ENCODE data around the gene CD8B2. TPM values are rescaled to one million over a fixed set of nuclear protein-coding genes. Genes with fewer than 3 reads are reported as not detected.
"Not testable (repeated sequence)": the region's sequence is repeated elsewhere in the genome, so short reads cannot be mapped to it uniquely, and the experiment has no call there.

Gene CD8B2
- total and polyA plus RNA-seq, 7 donors, result 0.01 TPM; not detected in 6

DNA sequence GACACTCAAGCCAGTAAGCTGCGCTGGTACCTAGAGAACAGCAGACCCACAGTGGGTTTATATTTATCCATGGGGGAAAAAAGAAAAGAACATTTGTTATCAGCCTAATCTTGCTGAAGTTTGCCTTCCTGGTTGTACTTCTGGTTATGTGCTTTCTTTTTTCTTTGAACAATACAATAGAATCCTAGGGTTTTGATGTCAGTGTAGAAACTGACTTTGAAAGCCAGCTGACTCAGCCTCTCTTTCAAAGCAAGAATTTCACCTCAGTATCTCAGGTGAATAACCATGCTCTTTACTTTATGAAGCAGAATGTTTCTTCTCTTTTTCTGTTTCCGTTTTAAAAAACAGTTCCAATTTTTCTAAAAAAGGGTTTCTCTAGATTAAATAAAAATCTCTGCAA, 78.4 kb downstream of the CD8B2 start:
- DNase-seq, result no peak
- H3K27me3 ChIP-seq (ENCODE audit: insufficient read depth in 3 of 3, low read length in 2 of 3), result peaks cover 0 to 2% (median 0%) of the 10 kb centered on the region in 3 donors
- ATAC-seq, result no peak
- no peak overlapping the region for H3K27ac ChIP-seq
- no peaks in the 10 kb centered on the region for H3K36me3 ChIP-seq (ENCODE audit: insufficient read depth in 1 of 2, low read depth in 1 of 2)
- 84 to 87% (median 86%) methylated on average over 2 of the region's 2 CpGs for WGBS, 3 donors
- no peak overlapping the region for H3K4me3 ChIP-seq
- TF ChIP-seq, protein P1, sequence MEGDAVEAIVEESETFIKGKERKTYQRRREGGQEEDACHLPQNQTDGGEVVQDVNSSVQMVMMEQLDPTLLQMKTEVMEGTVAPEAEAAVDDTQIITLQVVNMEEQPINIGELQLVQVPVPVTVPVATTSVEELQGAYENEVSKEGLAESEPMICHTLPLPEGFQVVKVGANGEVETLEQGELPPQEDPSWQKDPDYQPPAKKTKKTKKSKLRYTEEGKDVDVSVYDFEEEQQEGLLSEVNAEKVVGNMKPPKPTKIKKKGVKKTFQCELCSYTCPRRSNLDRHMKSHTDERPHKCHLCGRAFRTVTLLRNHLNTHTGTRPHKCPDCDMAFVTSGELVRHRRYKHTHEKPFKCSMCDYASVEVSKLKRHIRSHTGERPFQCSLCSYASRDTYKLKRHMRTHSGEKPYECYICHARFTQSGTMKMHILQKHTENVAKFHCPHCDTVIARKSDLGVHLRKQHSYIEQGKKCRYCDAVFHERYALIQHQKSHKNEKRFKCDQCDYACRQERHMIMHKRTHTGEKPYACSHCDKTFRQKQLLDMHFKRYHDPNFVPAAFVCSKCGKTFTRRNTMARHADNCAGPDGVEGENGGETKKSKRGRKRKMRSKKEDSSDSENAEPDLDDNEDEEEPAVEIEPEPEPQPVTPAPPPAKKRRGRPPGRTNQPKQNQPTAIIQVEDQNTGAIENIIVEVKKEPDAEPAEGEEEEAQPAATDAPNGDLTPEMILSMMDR (IDR thresholded peaks at IDR 0.05), result no peak
- no peaks in the 10 kb centered on the region for H3K9me3 ChIP-seq
- peaks cover 18% of the 10 kb centered on the region for H3K4me1 ChIP-seq
- intact Hi-C loops (cut with DNase I), result no loop called here

DNA sequence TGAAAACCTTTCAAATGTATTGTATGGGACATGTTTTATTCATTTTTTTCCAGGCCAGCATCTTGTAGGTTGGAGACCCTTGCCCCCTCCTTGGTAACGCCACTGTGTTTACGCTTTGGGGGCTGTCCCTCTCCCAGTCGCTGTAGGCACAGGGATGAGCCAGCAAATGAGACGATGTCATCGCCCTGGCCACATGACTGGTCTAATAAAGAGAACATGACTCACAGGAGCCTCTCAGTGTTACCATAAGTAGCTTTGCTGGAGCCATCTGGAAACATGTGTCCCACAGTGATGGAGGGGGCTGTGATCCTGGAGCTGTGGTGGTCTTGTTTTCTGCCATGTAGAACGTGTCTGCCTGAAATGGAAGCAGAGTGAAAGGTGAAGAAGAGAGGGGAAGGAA, 78.9 kb downstream of the CD8B2 start:
- intact Hi-C loops (cut with DNase I), result no loop called here
- Histone ChIP-seq H3K9me3 (no peaks in the 10 kb centered on the region), H3K4me3 (no peak overlapping the region), H3K4me1 (peaks cover 15% of the 10 kb centered on the region), H3K36me3 (ENCODE audit: insufficient read depth in 1 of 2, low read depth in 1 of 2) (no peaks in the 10 kb centered on the region), H3K27me3 (ENCODE audit: insufficient read depth in 3 of 3, low read length in 2 of 3) (peaks cover 0 to 2% (median 0%) of the 10 kb centered on the region in 3 donors), H3K27ac (no peak overlapping the region)
- ATAC-seq, result peak in 3 of 4 donors; percentile 46 to 62 (median 60)
- 51 to 69% (median 60%) methylated on average over 6 of the region's 6 CpGs for WGBS, 3 donors
- DNase-seq, result no peak
- TF ChIP-seq, protein P1 (IDR thresholded peaks at IDR 0.05), result no peak

DNA sequence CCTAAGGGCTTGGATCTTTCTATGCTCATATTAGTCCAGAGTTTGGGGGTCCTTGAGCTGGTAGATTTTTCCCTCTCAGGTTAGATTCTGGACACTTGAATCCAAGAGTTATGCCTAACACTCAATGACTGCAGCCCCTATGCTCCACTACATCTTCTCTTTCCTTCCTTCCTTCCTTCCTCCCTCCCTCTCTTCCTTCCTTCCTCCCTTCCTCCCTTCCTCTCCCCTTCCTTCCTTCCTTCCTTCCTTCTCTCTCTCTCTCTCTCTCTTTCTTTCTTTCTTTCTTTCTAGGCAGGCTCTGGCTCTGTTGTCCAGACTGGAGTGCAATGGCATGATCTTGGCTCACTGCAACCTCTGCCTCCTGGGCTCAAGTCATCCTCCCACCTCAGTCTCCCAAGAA, 79.3 kb downstream of the CD8B2 start:
- H3K4me1 ChIP-seq, result peaks cover 13% of the 10 kb centered on the region
- H3K27me3 ChIP-seq (ENCODE audit: insufficient read depth in 3 of 3, low read length in 2 of 3); H3K9me3 ChIP-seq; H3K27ac ChIP-seq; ATAC-seq; H3K36me3 ChIP-seq (ENCODE audit: insufficient read depth in 1 of 2, low read depth in 1 of 2); H3K4me3 ChIP-seq; intact Hi-C loops (cut with DNase I); DNase-seq: not testable (repeated sequence)

DNA sequence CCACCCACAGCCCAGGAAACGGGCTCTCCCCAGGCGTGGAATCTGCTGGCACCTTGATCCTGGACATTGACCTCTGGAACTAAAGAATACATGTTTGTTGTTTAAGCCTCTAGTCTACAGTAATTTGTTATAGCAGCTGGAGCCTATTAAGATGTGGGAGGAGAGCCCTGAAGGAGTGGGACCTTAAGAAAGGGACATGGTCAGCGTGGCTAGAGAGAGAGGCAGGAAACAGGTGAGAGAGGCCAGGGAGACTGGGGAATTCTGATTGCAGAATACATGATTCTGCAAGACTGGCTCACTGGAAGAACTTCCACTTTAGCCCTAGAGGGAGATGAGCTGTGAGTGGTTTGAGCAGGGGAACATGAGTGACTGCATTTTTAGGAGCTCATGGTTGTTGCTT, 83.2 kb downstream of the CD8B2 start:
- Histone ChIP-seq H3K9me3 (no peaks in the 10 kb centered on the region), H3K4me3 (no peak overlapping the region), H3K36me3 (ENCODE audit: insufficient read depth in 1 of 2, low read depth in 1 of 2) (no peaks in the 10 kb centered on the region), H3K27ac (no peak overlapping the region), H3K27me3 (ENCODE audit: insufficient read depth in 3 of 3, low read length in 2 of 3) (peaks cover 0 to 2% (median 0%) of the 10 kb centered on the region in 3 donors), H3K4me1 (no peaks in the 10 kb centered on the region)
- TF ChIP-seq, protein P1 (IDR thresholded peaks at IDR 0.05), result no peak
- no peak for ATAC-seq
- intact Hi-C loops (cut with DNase I), result no loop called here
- DNase-seq, result no peak
- 76 to 78% (median 76%) methylated on average over 3 of the region's 3 CpGs for WGBS, 3 donors

Other genes starting within 250 kb of the CD8B2 start
- under 1 TPM in 3 of 4 donors, not detected in 1; 0.06 to 0.18 (median 0.13) TPM for gene RGPD3, start 19.0 kb upstream of the CD8B2 start, total RNA-seq
- gene RGPD3, start 19.0 kb upstream of the CD8B2 start, polyA plus RNA-seq, result under 1 TPM; 0.03 to 0.35 (median 0.09) TPM